Gastroesophageal sphincter (tissue), 4 donors: Measurements from ENCODE around the gene NFATC2IP. TPM values are rescaled to one million over a fixed set of nuclear protein-coding genes. Genes with fewer than 3 reads are reported as not detected.
"Not testable (repeated sequence)": the region's sequence is repeated elsewhere in the genome, so short reads cannot be mapped to it uniquely, and the experiment has no call there.

Experiments
- ATAC-seq: fragments of 150-250 bp; one replicate; pipeline ENCODE4 v1.9.1; 2016; ENCODE audit warnings: mild to moderate bottlenecking, moderate library complexity
- H3K27ac ChIP-seq, 4 donors: fragments of 200-600 bp; sonication (generic) in 3 of 4; 1 replicate in 3 of 4; 2 replicates in 1 of 4; pipeline ENCODE4 v1.5.1; 2016 to 2019
- H3K27me3 ChIP-seq: fragments of 200-600 bp; sonication (generic); one replicate; pipeline ENCODE4 v1.5.1; 2019
- H3K36me3 ChIP-seq, 2 donors: fragments of 200-600 bp; sonication (generic); one replicate each; pipeline ENCODE4 v1.5.1; 2019; ENCODE audit warnings: control low read depth in 1 of 2
- H3K4me1 ChIP-seq, 3 donors: fragments of 200-600 bp; sonication (generic); 1 replicate in 2 of 3; 2 replicates in 1 of 3; pipeline ENCODE4 v1.5.1; 2016 to 2019; ENCODE audit warnings: control low read depth in 2 of 3
- H3K4me3 ChIP-seq, 2 donors: fragments of 200-600 bp; sonication (generic); one replicate each; pipeline ENCODE4 v1.5.1; 2019; ENCODE audit warnings: mild to moderate bottlenecking in 1 of 2, moderate library complexity in 1 of 2
- H3K9me3 ChIP-seq, 3 donors: fragments of 200-600 bp; sonication (generic); one replicate each; pipeline ENCODE4 v1.5.1; 2017 to 2019; ENCODE audit warnings: control low read depth in 2 of 3
- CTCF ChIP-seq, 4 experiments: fragments of 200-600 bp in 2 of 4; fragments of 450-650 bp in 2 of 4; sonication (generic) in 1 of 4; IDR thresholded peaks; one replicate each; pipeline ENCODE4 v1.5.1; 2017 to 2019; ENCODE audit warnings: antibody characterized with exemption in 4 of 4, mild to moderate bottlenecking in 2 of 4, moderate library complexity in 2 of 4
- EP300 ChIP-seq: sonication (generic); formaldehyde crosslinking; IDR thresholded peaks from one replicate; pipeline ENCODE4 v1.6.1; 2017; ENCODE audit warnings: antibody characterized with exemption, mild to moderate bottlenecking
- POLR2A ChIP-seq, 2 donors: fragments of 450-650 bp; IDR thresholded peaks; one replicate each; pipeline ENCODE4 v1.6.1; 2017; ENCODE audit warnings: antibody characterized with exemption in 2 of 2, mild to moderate bottlenecking in 2 of 2, moderate library complexity in 1 of 2
- POLR2AphosphoS5 ChIP-seq: sonication (generic); formaldehyde crosslinking; IDR thresholded peaks from one replicate; pipeline ENCODE4 v1.6.1; 2017; ENCODE audit warnings: antibody characterized with exemption
- WGBS, 2 donors: methylation state at CpG; one replicate each; pipeline ENCODE4 v1.1.5; 2018; ENCODE audit warnings: low coverage in 1 of 2; 5-methylcytosine and 5-hydroxymethylcytosine counted together
- total RNA-seq, 4 donors: library from RNA; depleted of rRNA; stranded (reverse); fragments of >200 nt; gene quantifications; one replicate each; pipeline ENCODE4 v1.1.0, GENCODE V29; 2016

The NFATC2IP gene
- total RNA-seq, 4 donors from 2014 or later = 13.9 to 28.0 (median 22.8) TPM

GRCh38 chr16:28937222-28937876 lies 13.4 kb upstream of the NFATC2IP start:
- Histone ChIP-seq H3K9me3 (no peaks in the 10 kb centered on the region), H3K4me1 (peaks cover 0 to 12% (median 0%) of the 10 kb centered on the region in 3 donors), H3K36me3 (no peaks in the 10 kb centered on the region), H3K27me3 (peaks cover 28% of the 10 kb centered on the region), H3K27ac (no peak overlapping the region), H3K4me3 (no peak overlapping the region)
- TF ChIP-seq POLR2A (IDR thresholded peaks at IDR 0.05) (no peak), CTCF (IDR thresholded peaks at IDR 0.05) (no peak), POLR2AphosphoS5 (no peak), EP300 (no peak)
- WGBS, 2 donors = 43 to 64% methylated on average over 1 to 6 of the region's 14 CpGs
- ATAC-seq = no peak

GRCh38 chr16:28938721-28939120 lies 12.0 kb upstream of the NFATC2IP start:
- 80 to 100% methylated on average over 1 of the region's 7 CpGs for WGBS, 2 donors
- H3K27me3 ChIP-seq = peaks cover 28% of the 10 kb centered on the region
- ATAC-seq = no peak
- no peak overlapping the region for H3K27ac ChIP-seq
- no peak overlapping the region for H3K4me3 ChIP-seq
- no peaks in the 10 kb centered on the region for H3K9me3 ChIP-seq
- no peaks in the 10 kb centered on the region for H3K36me3 ChIP-seq
- TF ChIP-seq CTCF (IDR thresholded peaks at IDR 0.05) (no peak), EP300 (no peak), POLR2AphosphoS5 (no peak), POLR2A (IDR thresholded peaks at IDR 0.05) (no peak)
- H3K4me1 ChIP-seq = peaks cover 0 to 12% (median 0%) of the 10 kb centered on the region in 3 donors

GRCh38 chr16:28939825-28940224 lies 10.9 kb upstream of the NFATC2IP start:
- not testable (repeated sequence) for ATAC-seq, H3K9me3 ChIP-seq
- H3K27me3 ChIP-seq = peaks cover 28% of the 10 kb centered on the region

GRCh38 chr16:28943281-28943680 lies 7.5 kb upstream of the NFATC2IP start:
- Histone ChIP-seq H3K9me3 (no peaks in the 10 kb centered on the region), H3K27ac (no peak overlapping the region), H3K4me1 (peaks cover 0 to 13% (median 5%) of the 10 kb centered on the region in 3 donors), H3K36me3 (no peaks in the 10 kb centered on the region), H3K27me3 (peaks cover 9% of the 10 kb centered on the region), H3K4me3 (no peak overlapping the region)
- no peak for ATAC-seq
- TF ChIP-seq POLR2AphosphoS5 (no peak), POLR2A (IDR thresholded peaks at IDR 0.05) (no peak), EP300 (no peak), CTCF (IDR thresholded peaks at IDR 0.05) (no peak)

More at GRCh38 chr16:28939825-28940224, 10.9 kb upstream of the NFATC2IP start:
- H3K36me3 ChIP-seq, H3K27ac ChIP-seq, H3K4me3 ChIP-seq: not testable (repeated sequence)
- WGBS, 2 donors = 84 to 100% methylated on average over 3 to 6 of the region's 7 CpGs
- H3K4me1 ChIP-seq = peaks cover 0 to 13% (median 0%) of the 10 kb centered on the region in 3 donors

GRCh38 chr16:28946681-28947080 lies 4.1 kb upstream of the NFATC2IP start:
- TF ChIP-seq EP300 (no peak), POLR2AphosphoS5 (no peak), POLR2A (IDR thresholded peaks at IDR 0.05) (no peak), CTCF (IDR thresholded peaks at IDR 0.05) (no peak)
- ATAC-seq = no peak
- Histone ChIP-seq H3K4me1 (peaks cover 0 to 23% (median 6%) of the 10 kb centered on the region in 3 donors), H3K27me3 (no peaks in the 10 kb centered on the region), H3K9me3 (no peaks in the 10 kb centered on the region), H3K36me3 (no peaks in the 10 kb centered on the region), H3K27ac (no peak overlapping the region), H3K4me3 (no peak overlapping the region)
- WGBS, 2 donors = 45 to 66% methylated on average over 3 to 4 of the region's 4 CpGs
